Fibroblast of pulmonary artery (primary cell): ENCODE data around the gene PTPRN2.

Source experiments
- DNase-seq: peaks from one replicate; pipeline ENCODE4 v3.0.0-alpha.2; 2010; ENCODE audit warnings: low read depth
- H3K4me3 ChIP-seq: replicated peaks from 2 replicates; pipeline ENCODE4 v1.5.1; 2011; ENCODE audit warnings: low read depth, mild to moderate bottlenecking, control low read depth, low read length, moderate library complexity
- CTCF ChIP-seq: IDR thresholded peaks from 2 replicates; pipeline ENCODE4 v1.5.1; 2011; ENCODE audit warnings: mild to moderate bottlenecking, control low read depth, low read length, inconsistent platforms; ENCODE audit errors: missing control alignments

Gene PTPRN2

GRCh38 chr7:157515342-157516041 lies 1072.1 kb downstream of the PTPRN2 start:
- H3K4me3 ChIP-seq: no peak overlapping the region
- TF ChIP-seq CTCF: no peak
- DNase-seq: no peak

DNA sequence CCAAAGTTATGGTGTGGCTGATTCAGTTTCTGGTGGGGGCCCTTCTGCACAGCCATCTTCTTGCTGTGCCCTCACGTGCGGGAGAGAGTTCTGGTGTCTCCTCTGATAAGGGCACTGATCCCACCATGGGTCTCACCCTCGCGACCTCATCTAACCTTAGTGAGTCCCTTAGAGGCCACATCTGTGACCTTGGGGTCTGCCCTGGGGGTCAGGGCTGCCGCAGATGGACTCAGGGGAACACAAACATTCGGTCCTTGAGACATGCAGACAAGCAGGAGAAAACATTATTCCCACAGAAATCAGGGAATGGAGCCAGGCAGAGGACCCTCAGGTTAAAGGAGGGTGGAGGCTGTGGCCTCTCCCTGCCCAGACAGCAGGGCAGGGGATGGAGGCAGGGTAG lies 1072.9 kb downstream of the PTPRN2 start:
- no peak for TF ChIP-seq CTCF
- DNase-seq: no peak
- H3K4me3 ChIP-seq: no peak overlapping the region

DNA sequence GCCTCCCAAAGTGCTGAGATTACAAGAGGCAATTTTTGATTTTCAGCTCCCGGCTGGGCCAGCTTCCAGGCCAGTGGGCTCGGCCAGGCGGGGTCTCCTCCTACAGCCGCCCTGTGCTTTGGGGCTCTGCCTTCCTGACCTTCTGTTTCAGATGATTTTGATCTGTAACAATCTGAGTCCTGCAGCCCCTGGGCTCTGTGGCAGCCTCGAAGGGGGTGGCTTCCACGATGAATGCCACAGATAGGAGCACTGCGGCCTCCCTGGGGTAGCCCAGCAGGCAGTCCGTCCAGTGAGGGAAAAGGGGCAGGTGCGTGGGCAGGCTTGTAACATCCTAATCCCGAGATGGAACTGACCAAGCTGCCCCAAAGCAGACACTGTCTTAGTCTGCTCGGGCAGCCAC lies 1073.3 kb downstream of the PTPRN2 start:
- DNase-seq: no peak
- H3K4me3 ChIP-seq: no peak overlapping the region
- TF ChIP-seq CTCF: no peak

DNA sequence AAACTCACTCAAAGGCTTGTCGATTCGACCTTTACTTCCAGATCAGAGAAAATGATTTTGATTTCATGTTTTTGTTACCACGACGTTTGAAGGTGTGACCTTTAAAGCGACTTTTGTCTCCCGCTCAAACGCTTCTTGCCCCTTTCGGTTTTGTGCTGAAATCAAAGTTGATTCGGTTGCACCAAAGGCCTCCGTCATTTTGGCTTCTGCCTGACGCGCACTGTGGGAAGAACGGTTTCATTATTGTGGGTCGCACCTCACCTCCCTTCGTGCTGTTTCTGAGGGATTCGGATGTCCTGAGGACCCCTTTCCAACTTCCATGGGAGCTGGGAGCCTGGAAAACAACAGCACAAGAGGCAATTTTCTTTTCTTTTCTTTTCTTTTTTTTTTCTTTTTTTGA lies 1073.9 kb downstream of the PTPRN2 start:
- no peak for TF ChIP-seq CTCF
- H3K4me3 ChIP-seq: no peak overlapping the region
- DNase-seq: no peak

DNA sequence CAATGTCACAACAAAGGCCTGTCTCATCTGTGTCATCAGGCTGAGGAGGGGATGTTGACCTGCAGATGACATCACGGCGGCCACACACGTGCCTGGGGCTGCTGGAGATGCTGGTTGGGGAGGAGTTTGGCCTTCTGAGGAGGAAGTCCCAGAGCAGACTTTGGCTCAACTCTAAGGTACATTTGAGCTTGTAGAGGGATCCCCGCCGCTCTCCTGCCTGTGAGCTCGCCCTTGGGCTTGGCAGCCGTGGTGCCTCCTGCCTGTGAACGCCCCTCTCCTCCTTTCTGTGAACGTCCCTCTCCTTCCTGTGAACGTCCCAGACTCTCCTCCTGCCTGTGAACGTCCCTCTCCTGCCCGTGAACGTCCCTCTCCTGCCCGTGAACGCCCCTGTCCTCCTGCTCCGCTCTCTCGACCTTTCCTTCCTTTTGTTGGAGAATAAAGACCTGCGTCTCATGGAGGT lies 1074.4 kb downstream of the PTPRN2 start:
- DNase-seq: no peak
- no peak overlapping the region for H3K4me3 ChIP-seq
- no peak for TF ChIP-seq CTCF

- DNase-seq: no peak
- no peak overlapping the region for H3K4me3 ChIP-seq
- TF ChIP-seq CTCF: no peak
These were observed 1078.4 kb downstream of the PTPRN2 start for GRCh38 chr7:157509226-157509625.

GRCh38 chr7:157508477-157508881 lies 1079.1 kb downstream of the PTPRN2 start:
- DNase-seq: no peak
- TF ChIP-seq CTCF: no peak
- H3K4me3 ChIP-seq: no peak overlapping the region
